HepG2 (cell line): Measurements from ENCODE around the gene CGREF1. TPM values are rescaled to one million over a fixed set of nuclear protein-coding genes. Genes with fewer than 3 reads are reported as not detected.

Experiments used
- CBX2 ChIP-seq, 2 experiments: fragments of 200-600 bp in 1 of 2; sonication (generic); formaldehyde crosslinking in 1 of 2; IDR thresholded peaks; 2 replicates each; pipeline versions ENCODE4 v1.7.0 to v1.8.1; 2018 to 2022; ENCODE audit warnings: low read depth in 2 of 2, low read length in 1 of 2, mild to moderate bottlenecking in 1 of 2, missing genetic modification reagents in 1 of 2
- CEBPZ ChIP-seq: IDR thresholded peaks from 2 replicates; pipeline ENCODE4 v1.6.1; 2012; ENCODE audit warnings: low read length, improper control_type of control experiment
- IKZF1 ChIP-seq: fragments of 450-650 bp; IDR thresholded peaks from 2 replicates; pipeline ENCODE4 v1.7.1; 2016
- MIER3 ChIP-seq: IDR thresholded peaks from 2 replicates; pipeline ENCODE4 v1.6.1; 2016; ENCODE audit warnings: missing compliant biosample characterization, borderline replicate concordance
- NFKBIZ ChIP-seq: IDR thresholded peaks from 2 replicates; pipeline ENCODE4 v1.6.1; 2018; ENCODE audit warnings: missing genetic modification reagents, missing compliant biosample characterization
- ONECUT2 ChIP-seq: sonication (generic); formaldehyde crosslinking; IDR thresholded peaks from 2 replicates; pipeline ENCODE4 v1.4.0; 2020; ENCODE audit warnings: missing genetic modification reagents
- STAT6 ChIP-seq: sonication (generic); formaldehyde crosslinking; IDR thresholded peaks from 2 replicates; pipeline ENCODE4 v1.4.0; 2020; ENCODE audit warnings: missing genetic modification reagents, mild to moderate bottlenecking, borderline replicate concordance
- ZFAT ChIP-seq: sonication (generic); formaldehyde crosslinking; conservative IDR thresholded peaks from 2 replicates; pipeline ENCODE4 v1.8.1; 2023; ENCODE audit warnings: missing genetic modification reagents, inconsistent platforms
- ZNF549 ChIP-seq: sonication (generic); formaldehyde crosslinking; IDR thresholded peaks from 2 replicates; pipeline ENCODE4 v1.5.0; 2020; ENCODE audit warnings: missing genetic modification reagents
- ZNF574 ChIP-seq: sonication (generic); formaldehyde crosslinking; IDR thresholded peaks from 2 replicates; pipeline ENCODE4 v1.4.0; 2020; ENCODE audit warnings: missing genetic modification reagents
- ZNF605 ChIP-seq: sonication (generic); formaldehyde crosslinking; IDR thresholded peaks from 2 replicates; pipeline ENCODE4 v1.8.0; 2022; ENCODE audit warnings: mild to moderate bottlenecking, missing genetic modification reagents
- ZNF674 ChIP-seq: sonication (generic); formaldehyde crosslinking; IDR thresholded peaks from 2 replicates; pipeline ENCODE4 v1.5.0; 2020; ENCODE audit warnings: low read depth, mild to moderate bottlenecking, missing genetic modification reagents
- ZNF878 ChIP-seq: sonication (generic); formaldehyde crosslinking; IDR thresholded peaks from 2 replicates; pipeline ENCODE4 v1.8.1; 2023; ENCODE audit warnings: mild to moderate bottlenecking, missing genetic modification reagents, moderate library complexity
- polyA plus RNA-seq, 8 experiments: library from polyadenylated mRNA; depleted of rRNA in 3 of 8; stranded (reverse) in 7 of 8; unstranded in 1 of 8; fragments of >200 nt; fragmentation: Illumina TruSeq in 4 of 8; extraction: Trizol in 4 of 8; gene quantifications; 2 replicates each; pipeline versions ENCODE4 v1.2.1 to v1.2.3, GENCODE V29; 2011 to 2016; ENCODE audit warnings: low read depth in 4 of 8, missing spikeins in 1 of 8, mixed read lengths in 1 of 8; ENCODE audit not compliant: insufficient read depth in 1 of 8
- total RNA-seq, 5 experiments: library from RNA; depleted of rRNA; stranded (reverse); fragments of >200 nt; fragmentation: Illumina TruSeq; extraction: Trizol; gene quantifications; 2 replicates each; pipeline ENCODE4 v1.2.3, GENCODE V29; 2016; ENCODE audit warnings: low read depth in 1 of 5
- TF ChIP-seq, protein P1 (sequence below): sonication (generic); formaldehyde crosslinking; conservative IDR thresholded peaks from 2 replicates; pipeline ENCODE4 v1.4.0; 2020; ENCODE audit warnings: missing genetic modification reagents
- TF ChIP-seq, protein P2 (sequence below): sonication (generic); formaldehyde crosslinking; IDR thresholded peaks from 2 replicates; pipeline ENCODE4 v1.8.1; 2023; ENCODE audit warnings: mild to moderate bottlenecking, missing genetic modification reagents
- TF ChIP-seq, protein P3 (sequence below): sonication (generic); formaldehyde crosslinking; IDR thresholded peaks from 2 replicates; pipeline ENCODE4 v1.4.0; 2020; ENCODE audit warnings: missing genetic modification reagents, borderline replicate concordance

The CGREF1 gene
- total and polyA plus RNA-seq, 2 of the 13 experiments (the other 11 are each of a cell fraction or from before 2014, with no cell fraction given), result 13.9 to 23.4 TPM

- TF ChIP-seq, protein P1, sequence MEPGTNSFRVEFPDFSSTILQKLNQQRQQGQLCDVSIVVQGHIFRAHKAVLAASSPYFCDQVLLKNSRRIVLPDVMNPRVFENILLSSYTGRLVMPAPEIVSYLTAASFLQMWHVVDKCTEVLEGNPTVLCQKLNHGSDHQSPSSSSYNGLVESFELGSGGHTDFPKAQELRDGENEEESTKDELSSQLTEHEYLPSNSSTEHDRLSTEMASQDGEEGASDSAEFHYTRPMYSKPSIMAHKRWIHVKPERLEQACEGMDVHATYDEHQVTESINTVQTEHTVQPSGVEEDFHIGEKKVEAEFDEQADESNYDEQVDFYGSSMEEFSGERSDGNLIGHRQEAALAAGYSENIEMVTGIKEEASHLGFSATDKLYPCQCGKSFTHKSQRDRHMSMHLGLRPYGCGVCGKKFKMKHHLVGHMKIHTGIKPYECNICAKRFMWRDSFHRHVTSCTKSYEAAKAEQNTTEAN (CRISPR knock-in tag), result peak; percentile 89
- TF ChIP-seq CEBPZ, result no peak
- no peak for TF ChIP-seq NFKBIZ (CRISPR knock-in tag)
- no peak for TF ChIP-seq ONECUT2 (CRISPR knock-in tag)
- no peak for TF ChIP-seq STAT6 (CRISPR knock-in tag)
- TF ChIP-seq CBX2 (IDR thresholded peaks at IDR 0.05; ENCODE audit: low read depth, low read length), result no peak
- no peak for TF ChIP-seq CBX2 (CRISPR knock-in tag; IDR thresholded peaks at IDR 0.05; ENCODE audit: low read depth)
- no peak; the same call in 1 of the 2 replicates for TF ChIP-seq MIER3 (CRISPR knock-in tag)
- no peak for TF ChIP-seq IKZF1
- TF ChIP-seq ZNF605 (CRISPR knock-in tag), result no peak
- peak; percentile 38; the same call in 1 of the 2 replicates for TF ChIP-seq ZNF574 (CRISPR knock-in tag)
- TF ChIP-seq, protein P2, sequence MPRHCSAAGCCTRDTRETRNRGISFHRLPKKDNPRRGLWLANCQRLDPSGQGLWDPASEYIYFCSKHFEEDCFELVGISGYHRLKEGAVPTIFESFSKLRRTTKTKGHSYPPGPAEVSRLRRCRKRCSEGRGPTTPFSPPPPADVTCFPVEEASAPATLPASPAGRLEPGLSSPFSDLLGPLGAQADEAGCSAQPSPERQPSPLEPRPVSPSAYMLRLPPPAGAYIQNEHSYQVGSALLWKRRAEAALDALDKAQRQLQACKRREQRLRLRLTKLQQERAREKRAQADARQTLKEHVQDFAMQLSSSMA (CRISPR knock-in tag), result no peak
- TF ChIP-seq ZNF878 (CRISPR knock-in tag), result no peak
- no peak for TF ChIP-seq ZFAT (CRISPR knock-in tag)
- TF ChIP-seq, protein P3, sequence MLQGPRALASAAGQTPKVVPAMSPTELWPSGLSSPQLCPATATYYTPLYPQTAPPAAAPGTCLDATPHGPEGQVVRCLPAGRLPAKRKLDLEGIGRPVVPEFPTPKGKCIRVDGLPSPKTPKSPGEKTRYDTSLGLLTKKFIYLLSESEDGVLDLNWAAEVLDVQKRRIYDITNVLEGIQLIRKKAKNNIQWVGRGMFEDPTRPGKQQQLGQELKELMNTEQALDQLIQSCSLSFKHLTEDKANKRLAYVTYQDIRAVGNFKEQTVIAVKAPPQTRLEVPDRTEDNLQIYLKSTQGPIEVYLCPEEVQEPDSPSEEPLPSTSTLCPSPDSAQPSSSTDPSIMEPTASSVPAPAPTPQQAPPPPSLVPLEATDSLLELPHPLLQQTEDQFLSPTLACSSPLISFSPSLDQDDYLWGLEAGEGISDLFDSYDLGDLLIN (CRISPR knock-in tag), result no peak
- TF ChIP-seq ZNF549 (CRISPR knock-in tag), result no peak
- TF ChIP-seq ZNF674 (CRISPR knock-in tag), result 0 out of 2 replicates have a peak, but pooled peaks have one; percentile 25
These were observed at the start of gene CGREF1 (continued) for GRCh38 chr2:27118525-27119329.
